ENCODE results near the gene FNDC3B.

DNA sequence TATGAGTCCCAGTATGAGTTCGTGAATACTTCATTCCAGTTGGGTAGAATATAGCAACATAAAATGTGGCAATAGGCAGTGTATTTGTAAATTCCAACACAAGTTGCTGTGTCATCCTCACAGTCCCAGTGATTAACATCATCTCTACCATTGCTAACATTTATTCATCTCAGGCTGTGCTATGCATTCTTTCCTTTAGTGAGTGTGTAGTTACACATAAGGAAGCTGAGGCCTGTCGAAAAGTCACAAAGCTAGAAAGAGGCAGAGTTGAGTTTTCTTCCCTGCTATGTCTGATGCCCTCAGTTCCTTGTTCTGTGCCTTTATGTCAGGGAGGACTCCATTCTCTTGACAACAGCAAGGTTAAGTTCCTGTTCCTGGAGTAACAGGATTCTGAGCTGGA, 96.4 kb downstream of the FNDC3B start:
- TF ChIP-seq, protein P1, sequence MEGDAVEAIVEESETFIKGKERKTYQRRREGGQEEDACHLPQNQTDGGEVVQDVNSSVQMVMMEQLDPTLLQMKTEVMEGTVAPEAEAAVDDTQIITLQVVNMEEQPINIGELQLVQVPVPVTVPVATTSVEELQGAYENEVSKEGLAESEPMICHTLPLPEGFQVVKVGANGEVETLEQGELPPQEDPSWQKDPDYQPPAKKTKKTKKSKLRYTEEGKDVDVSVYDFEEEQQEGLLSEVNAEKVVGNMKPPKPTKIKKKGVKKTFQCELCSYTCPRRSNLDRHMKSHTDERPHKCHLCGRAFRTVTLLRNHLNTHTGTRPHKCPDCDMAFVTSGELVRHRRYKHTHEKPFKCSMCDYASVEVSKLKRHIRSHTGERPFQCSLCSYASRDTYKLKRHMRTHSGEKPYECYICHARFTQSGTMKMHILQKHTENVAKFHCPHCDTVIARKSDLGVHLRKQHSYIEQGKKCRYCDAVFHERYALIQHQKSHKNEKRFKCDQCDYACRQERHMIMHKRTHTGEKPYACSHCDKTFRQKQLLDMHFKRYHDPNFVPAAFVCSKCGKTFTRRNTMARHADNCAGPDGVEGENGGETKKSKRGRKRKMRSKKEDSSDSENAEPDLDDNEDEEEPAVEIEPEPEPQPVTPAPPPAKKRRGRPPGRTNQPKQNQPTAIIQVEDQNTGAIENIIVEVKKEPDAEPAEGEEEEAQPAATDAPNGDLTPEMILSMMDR (IDR thresholded peaks at IDR 0.05 in 8 of 11, conservative IDR thresholded peaks at IDR 0.05 in 3 of 11) = no peak
- TF ChIP-seq POLR2A (IDR thresholded peaks at IDR 0.05) (no peak), POLR2AphosphoS5 (IDR thresholded peaks at IDR 0.05) (no peak)
